Measurements from ENCODE around the gene ARHGAP26.

ARHGAP26 gene

GRCh38 chr5:143054480-143054941 is 284.3 kb downstream of the ARHGAP26 start:
- no peak for DNase-seq

GRCh38 chr5:143055596-143056338 is 285.6 kb downstream of the ARHGAP26 start:
- DNase-seq = no peak

GRCh38 chr5:143056339-143056704 is 286.1 kb downstream of the ARHGAP26 start:
- DNase-seq = no peak

GRCh38 chr5:143056792-143057579 is 286.8 kb downstream of the ARHGAP26 start:
- DNase-seq = no peak

GRCh38 chr5:143057580-143057999 is 287.4 kb downstream of the ARHGAP26 start:
- DNase-seq = peak; percentile 31

GRCh38 chr5:143059355-143059754 is 289.2 kb downstream of the ARHGAP26 start:
- DNase-seq = no peak

- DNase-seq = no peak
Observed at GRCh38 chr5:143059976-143060765, 290.0 kb downstream of the ARHGAP26 start.

- no peak for DNase-seq
Observed at GRCh38 chr5:143061161-143061945, 291.2 kb downstream of the ARHGAP26 start.

GRCh38 chr5:143062379-143062778 is 292.2 kb downstream of the ARHGAP26 start:
- DNase-seq = no peak

- no peak for DNase-seq
Observed at GRCh38 chr5:143063175-143063970, 293.2 kb downstream of the ARHGAP26 start.

- no peak for DNase-seq
Observed at GRCh38 chr5:143064218-143064641, 294.1 kb downstream of the ARHGAP26 start.

GRCh38 chr5:143064676-143065075 is 294.5 kb downstream of the ARHGAP26 start:
- DNase-seq = no peak

GRCh38 chr5:143065185-143065965 is 295.2 kb downstream of the ARHGAP26 start:
- no peak for DNase-seq

- no peak for DNase-seq
Observed at GRCh38 chr5:143065996-143066522, 295.9 kb downstream of the ARHGAP26 start.

- peak; percentile 33 for DNase-seq
Observed at GRCh38 chr5:143066556-143067281, 296.5 kb downstream of the ARHGAP26 start.

- DNase-seq = no peak
Observed at GRCh38 chr5:143068712-143069111, 298.5 kb downstream of the ARHGAP26 start.

GRCh38 chr5:143071927-143072326 is 301.8 kb downstream of the ARHGAP26 start:
- no peak for DNase-seq

- no peak for DNase-seq
Observed at GRCh38 chr5:143072734-143073133, 302.6 kb downstream of the ARHGAP26 start.

GRCh38 chr5:143073766-143074165 is 303.6 kb downstream of the ARHGAP26 start:
- DNase-seq = no peak

Measured in NCI-H2171 treated with DMSO at 0.1 percent for 48 hours (cell line).